Stimulated activated CD4-positive, alpha-beta T cell treated with anti-CD3 and anti-CD28 coated beads, TNF-alpha, amount 100 ng/mL, for 1 hour (primary cell): ENCODE data around the gene LMX1B.

ENCODE experiments used
- DNase-seq, 3 donors: peaks; one replicate each; pipeline ENCODE4 v3.0.0-alpha.2; 2020; ENCODE audit warnings: low read depth in 3 of 3, low spot score in 1 of 3

LMX1B gene

GRCh38 chr9:126617823-126618165 lies 4.1 kb downstream of the LMX1B start:
- DNase-seq, result no peak

DNA sequence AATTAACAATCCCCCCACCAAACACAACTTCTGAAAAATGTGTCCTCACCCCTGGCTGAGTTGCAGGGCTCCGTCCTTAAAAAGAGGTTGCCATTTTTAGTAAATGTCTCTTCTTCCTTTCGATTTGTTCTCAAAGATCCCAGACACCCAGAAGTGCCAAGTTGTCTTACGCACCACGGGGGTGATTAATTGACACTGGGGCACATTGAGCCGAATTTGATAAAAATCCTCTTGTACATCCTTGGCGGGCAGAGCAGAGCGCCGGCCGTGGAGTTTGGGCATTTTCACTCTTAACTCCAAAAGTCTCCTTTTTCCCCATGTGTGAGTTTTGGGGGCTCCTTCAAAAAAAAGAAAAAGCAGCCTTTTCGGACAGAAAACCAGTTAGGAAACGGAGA lies 4.5 kb downstream of the LMX1B start:
- no peak for DNase-seq

GRCh38 chr9:126618585-126619360 lies 5.0 kb downstream of the LMX1B start:
- DNase-seq, result no peak

GRCh38 chr9:126619361-126620135 lies 5.8 kb downstream of the LMX1B start:
- DNase-seq, result no peak

- DNase-seq, result no peak
Measured at GRCh38 chr9:126620478-126620877, 6.8 kb downstream of the LMX1B start.

- DNase-seq, result no peak
Measured at GRCh38 chr9:126621061-126621918, 7.6 kb downstream of the LMX1B start.

DNA sequence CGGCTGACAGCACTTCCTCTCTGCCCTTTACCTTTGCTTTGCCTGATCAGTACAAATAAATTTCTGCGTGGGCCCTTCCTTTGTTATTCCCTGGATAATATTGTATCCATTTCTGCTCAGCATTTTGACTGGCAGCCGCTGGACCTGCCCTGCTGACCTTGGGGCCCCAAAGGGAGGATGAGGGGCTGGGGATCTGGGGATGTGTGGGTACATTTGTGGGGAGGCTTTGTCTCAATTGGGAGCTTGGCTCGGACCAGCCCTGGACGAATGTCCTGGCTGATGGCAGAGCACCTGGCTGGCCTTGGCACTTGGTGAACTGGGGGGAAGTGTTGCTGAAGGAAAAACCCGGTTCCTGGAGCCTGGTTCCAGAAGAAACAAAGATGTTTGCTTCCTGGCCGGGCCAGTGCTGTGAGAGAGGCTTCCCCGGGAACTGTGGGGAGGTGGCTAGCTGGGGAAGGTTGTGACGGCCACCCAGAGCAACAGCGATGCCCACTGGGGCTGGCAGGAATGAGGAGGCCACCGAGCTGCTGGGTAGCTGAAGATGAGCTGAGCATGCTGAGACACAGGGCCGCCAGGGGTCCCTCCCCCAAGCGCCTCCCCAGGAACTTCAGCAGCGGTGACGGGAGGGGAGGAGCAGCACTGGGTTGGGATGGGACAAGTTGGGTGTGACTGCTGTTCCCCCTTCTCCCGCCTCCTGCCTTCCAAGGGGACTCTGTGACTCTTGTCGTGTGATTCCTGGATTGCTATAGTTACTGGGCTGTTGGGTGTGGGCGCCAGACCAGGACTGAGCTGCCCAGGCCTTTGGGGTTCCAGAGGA lies 8.4 kb downstream of the LMX1B start:
- no peak for DNase-seq

DNA sequence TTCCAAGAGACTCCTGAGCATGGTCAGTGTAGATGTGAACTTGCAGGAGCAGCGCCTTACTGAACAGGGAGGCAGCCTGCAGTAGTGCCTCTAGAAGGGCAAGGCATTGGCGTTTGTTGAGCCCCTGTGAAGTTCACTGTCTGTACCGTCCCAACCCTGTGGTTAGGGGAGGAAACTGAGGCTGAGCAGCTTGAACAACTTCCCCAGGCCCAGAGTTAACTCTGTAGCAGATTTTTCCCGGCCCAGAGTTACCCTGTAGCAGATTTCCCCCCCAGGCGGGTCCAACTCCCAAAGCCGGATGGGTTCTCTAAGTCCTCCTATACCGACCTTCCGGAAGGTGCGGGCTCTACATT lies 9.6 kb downstream of the LMX1B start:
- DNase-seq, result no peak

GRCh38 chr9:126623667-126624478 lies 10.1 kb downstream of the LMX1B start:
- no peak for DNase-seq

- no peak for DNase-seq
Measured at GRCh38 chr9:126624479-126624826, 10.7 kb downstream of the LMX1B start.

DNA sequence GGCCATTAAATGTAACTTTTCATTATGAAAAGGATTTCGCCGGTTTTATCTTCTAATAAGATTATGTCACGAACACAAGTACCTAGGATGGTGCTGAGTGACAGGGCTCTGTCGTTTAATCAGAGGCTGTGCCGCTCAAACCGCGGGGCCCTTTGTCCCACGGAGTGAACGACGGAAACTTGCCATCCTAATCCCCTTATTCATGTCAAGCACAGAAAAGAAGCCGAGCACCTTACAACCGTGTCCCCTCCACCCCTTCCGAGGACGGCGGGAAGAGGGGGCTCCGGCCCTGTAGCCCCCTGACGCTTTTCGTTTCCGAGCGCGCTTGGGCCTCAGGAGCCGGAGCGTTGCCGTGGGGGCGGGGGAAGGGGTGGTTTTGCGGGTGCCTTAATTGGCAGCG lies 11.2 kb downstream of the LMX1B start:
- no peak for DNase-seq

GRCh38 chr9:126625329-126626126 lies 11.8 kb downstream of the LMX1B start:
- DNase-seq, result no peak

GRCh38 chr9:126626127-126626925 lies 12.6 kb downstream of the LMX1B start:
- no peak for DNase-seq

- no peak for DNase-seq
Measured at GRCh38 chr9:126626926-126627233, 13.2 kb downstream of the LMX1B start.

DNA sequence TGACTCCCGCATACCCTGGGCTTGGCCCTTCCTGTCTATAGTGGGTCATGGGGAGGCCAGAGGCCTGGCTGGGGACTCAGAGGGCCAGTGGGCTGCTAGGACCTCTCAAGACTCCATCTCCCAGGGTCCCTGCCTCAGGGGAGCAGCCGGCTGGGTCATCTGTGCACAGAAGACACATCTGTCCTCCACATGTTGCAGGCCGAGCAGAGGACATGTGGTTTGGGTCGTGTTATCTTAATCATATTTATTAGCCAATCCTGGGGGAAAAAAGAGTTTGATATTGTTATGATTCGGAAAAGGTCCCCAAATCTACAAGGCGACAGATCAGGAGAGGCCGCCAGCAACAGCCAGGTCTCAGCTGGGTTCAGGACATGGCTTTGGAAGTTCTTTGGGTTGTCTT lies 14.4 kb downstream of the LMX1B start:
- DNase-seq, result no peak

- DNase-seq, result no peak
Measured at GRCh38 chr9:126628969-126629674, 15.4 kb downstream of the LMX1B start.

GRCh38 chr9:126630458-126631237 lies 16.9 kb downstream of the LMX1B start:
- DNase-seq, result no peak
